Measurements from ENCODE around the gene KCNH1. TPM values are rescaled to one million over a fixed set of nuclear protein-coding genes. Genes with fewer than 3 reads are reported as not detected.

Gene KCNH1
- total and polyA plus RNA-seq, 2 experiments from 2014 or later = 0.28 TPM; not detected in 1

- TF ChIP-seq ZNF462 (CRISPR knock-in tag; IDR thresholded peaks at IDR 0.05) (no peak), NANOG (IDR thresholded peaks at IDR 0.05; ENCODE audit: borderline replicate concordance) (no peak), POLR2AphosphoS5 (IDR thresholded peaks at IDR 0.05; ENCODE audit: low read depth) (no peak), CTCF (conservative IDR thresholded peaks at IDR 0.05; ENCODE audit: low read depth in 2 of 2) (no peak), EZH2 (IDR thresholded peaks at IDR 0.05; ENCODE audit: low read depth, unreplicated experiment) (no peak), JUNB (IDR thresholded peaks at IDR 0.05; ENCODE audit: unreplicated experiment) (no peak)
Measured at GRCh38 chr1:211113566-211113965, 20.4 kb downstream of the KCNH1 start (continued).

GRCh38 chr1:211111351-211111750 is 22.6 kb downstream of the KCNH1 start:
- H4K20me1 ChIP-seq (replicated peaks; ENCODE audit: insufficient read depth) = no peaks in the 10 kb centered on the region
- H3K27ac ChIP-seq (ENCODE audit: low read depth) = no peak overlapping the region
- no peaks in the 10 kb centered on the region for H3K9me2 ChIP-seq (ENCODE audit: insufficient read depth)
- no peaks in the 10 kb centered on the region for H3K4me1 ChIP-seq (ENCODE audit: insufficient read depth)
- no peak for ATAC-seq
- no peak for DNase-seq (ENCODE audit: low spot score)
- H3K36me3 ChIP-seq (ENCODE audit: insufficient read depth) = no peaks in the 10 kb centered on the region
- Mint-ChIP-seq H3K4me1 (no peaks in the 10 kb centered on the region), H3K36me3 (ENCODE audit: low read depth) (peaks cover 3% of the 10 kb centered on the region; the same call in 1 of the 3 replicates), H3K27ac (no peak overlapping the region), H3K4me3 (no peak overlapping the region), H3K9me3 (no peaks in the 10 kb centered on the region; the same call in 1 of the 3 replicates), H3K27me3 (ENCODE audit: insufficient read depth, low read depth, poor library complexity) (no peaks in the 10 kb centered on the region)
- H3K4me3 ChIP-seq = no peak overlapping the region
- no peak overlapping the region for H3K4me2 ChIP-seq
- no peaks in the 10 kb centered on the region for H3K79me2 ChIP-seq (replicated peaks; ENCODE audit: insufficient read depth)
- no peak overlapping the region for H2AFZ ChIP-seq
- no peaks in the 10 kb centered on the region for H3K27me3 ChIP-seq (ENCODE audit: insufficient read depth)
- H3F3A ChIP-seq (replicated peaks; ENCODE audit: low read depth) = no peaks in the 10 kb centered on the region
- no peak for TF ChIP-seq ETS1 (IDR thresholded peaks at IDR 0.05)
- TF ChIP-seq ZNF114 (CRISPR knock-in tag; IDR thresholded peaks at IDR 0.05) = no peak
- no peak for TF ChIP-seq CREB1 (CRISPR knock-in tag; IDR thresholded peaks at IDR 0.05; ENCODE audit: low read depth)
- no peak for TF ChIP-seq REST (IDR thresholded peaks at IDR 0.05; ENCODE audit: unreplicated experiment)

Data from GM23338 (cell line).